Jurkat, Clone E6-1 (cell line): ENCODE data around the gene CD48.

Experiments used
- DNase-seq: peaks from one replicate; pipeline ENCODE4 v3.0.0-alpha.2; 2011; ENCODE audit warnings: low read depth, low spot score
- H3K4me3 ChIP-seq: 2 replicates; pipeline ENCODE4 v1.5.1; 2011; ENCODE audit warnings: mild to moderate bottlenecking, low read length, control low read depth, moderate library complexity

The CD48 gene

DNA sequence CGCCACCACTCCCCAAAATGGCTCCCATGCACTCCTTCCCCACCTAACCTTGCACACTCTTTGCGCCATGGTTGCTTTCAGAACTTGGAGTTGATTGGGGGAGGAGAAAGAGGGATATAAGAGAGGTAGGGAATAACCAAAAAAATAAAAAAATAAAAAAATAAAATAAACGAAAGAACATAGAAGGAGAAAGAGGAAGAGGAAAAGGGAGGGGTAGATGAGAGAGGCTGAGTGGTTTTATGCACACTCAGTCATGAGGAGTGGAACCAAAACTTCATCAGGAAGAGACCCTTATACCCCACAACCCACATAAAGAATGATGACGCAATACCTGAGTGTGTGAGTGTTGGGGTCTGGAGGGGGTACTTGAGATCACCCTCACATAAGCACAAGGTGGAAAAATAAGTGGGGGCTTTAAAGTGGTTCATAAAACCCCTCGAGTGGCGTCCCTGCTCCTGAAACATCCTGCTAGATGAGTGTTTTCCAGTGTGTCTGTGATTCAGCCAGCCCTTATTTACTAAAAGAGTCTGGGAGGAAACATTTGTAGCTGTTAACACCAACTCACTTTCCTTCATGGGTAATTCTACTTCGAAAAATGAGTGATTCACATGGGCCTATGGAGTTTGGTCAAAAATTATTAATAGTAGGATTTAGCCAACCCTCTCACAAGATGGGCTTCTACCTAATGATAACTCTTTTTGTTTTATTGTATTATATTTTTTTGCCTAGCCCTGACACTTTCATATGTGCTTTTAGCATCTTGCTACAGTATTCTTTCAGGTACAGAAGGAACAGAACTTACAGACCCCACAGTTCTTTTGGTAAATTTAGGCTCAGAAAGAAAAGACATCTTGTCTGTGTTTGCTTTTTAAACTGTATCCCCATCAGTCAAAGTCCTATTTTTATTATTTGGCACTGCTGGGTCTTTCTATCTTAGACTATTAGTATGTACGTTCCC, 70.0 kb downstream of the CD48 start:
- no peak overlapping the region for H3K4me3 ChIP-seq
- DNase-seq = no peak

DNA sequence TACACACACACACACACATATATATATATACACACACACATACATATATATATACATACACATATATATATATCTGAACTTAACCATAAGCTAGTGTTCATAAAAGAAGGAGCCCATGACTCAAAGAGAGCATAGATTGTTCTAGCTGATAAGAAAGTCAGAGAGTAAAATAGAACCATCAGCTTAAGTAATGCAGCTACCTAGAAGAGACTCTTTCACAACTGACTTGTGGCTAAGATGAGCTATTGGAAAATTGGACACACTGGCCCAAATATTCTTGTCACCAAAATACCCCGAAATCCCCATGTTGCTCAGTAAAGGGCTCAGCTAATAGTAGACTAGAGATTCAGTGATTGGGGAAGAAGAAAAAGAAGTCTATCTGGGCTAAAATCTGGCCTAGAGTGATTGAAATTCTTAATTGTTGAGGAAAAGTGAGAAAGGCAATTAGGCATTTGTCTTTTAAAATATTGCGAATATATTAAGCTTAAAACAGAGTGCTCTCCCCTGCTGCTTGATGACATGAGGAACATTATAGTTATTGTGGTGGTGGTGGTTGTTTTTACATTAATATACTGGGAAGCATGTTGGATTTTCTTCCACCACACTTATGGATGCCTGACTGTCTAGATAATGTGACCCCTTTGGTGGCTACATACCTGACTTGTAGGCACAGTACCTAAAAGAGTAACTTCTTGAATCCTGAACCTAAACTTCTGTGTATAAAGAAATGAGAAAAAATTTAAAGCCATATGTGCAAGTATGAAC, 71.1 kb downstream of the CD48 start:
- no peak for DNase-seq
- H3K4me3 ChIP-seq = no peak overlapping the region

DNA sequence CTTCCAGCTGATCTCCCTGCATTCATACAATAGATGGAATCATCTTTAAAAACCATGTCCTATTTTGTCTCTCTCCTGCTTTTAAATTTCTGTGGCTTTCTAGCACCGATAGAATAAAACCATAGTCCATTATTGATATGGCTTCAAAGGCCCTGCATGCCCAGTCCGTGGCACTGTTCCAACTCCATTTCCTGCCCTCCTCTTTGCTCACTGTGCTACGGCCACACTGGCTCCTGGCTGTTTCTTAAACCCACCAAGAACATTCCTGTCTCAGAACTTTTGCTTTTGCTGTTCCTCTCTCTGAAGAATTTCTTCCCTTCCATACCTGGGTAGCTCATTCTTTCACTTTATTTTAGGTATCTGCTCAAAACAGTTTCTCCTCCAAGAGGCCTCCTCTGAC, 72.0 kb downstream of the CD48 start:
- H3K4me3 ChIP-seq = no peak overlapping the region

DNA sequence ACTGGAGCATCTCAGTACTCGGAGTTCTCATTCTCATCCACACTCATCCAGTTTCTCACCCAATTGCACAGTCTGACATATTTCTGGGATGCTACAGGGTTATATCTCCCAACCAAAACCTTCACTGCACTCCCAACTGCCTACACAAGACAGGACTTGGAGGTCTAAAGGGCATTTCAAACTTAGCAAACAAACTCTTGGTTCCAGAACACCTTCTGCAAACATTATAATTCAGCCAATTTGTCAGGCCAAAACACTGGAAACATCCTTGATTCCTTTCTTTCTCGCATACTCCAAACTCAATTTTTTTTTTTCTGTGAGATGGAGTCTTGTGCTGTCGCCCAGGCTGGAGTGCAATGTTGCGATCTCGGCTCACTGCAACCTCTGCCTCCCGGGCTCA, 72.7 kb downstream of the CD48 start:
- no peak overlapping the region for H3K4me3 ChIP-seq
- DNase-seq = no peak

More for the DNA sequence above, 72.0 kb downstream of the CD48 start:
- DNase-seq = no peak

DNA sequence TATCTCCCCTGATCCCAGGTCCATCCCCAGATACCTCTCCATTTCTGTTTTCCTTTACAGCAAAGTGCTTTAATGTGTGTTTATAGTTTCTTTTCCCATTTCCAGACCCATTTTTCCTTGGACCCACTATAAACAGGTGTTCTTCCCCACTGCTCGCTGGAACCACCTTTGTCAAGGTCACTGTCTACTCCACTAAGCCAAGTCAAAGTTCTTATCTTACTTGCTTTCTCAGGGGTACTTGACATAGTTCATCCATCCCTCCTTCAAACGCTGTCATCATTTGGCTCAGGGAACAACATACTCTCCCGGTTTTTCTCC, 73.1 kb downstream of the CD48 start:
- DNase-seq = no peak

DNA sequence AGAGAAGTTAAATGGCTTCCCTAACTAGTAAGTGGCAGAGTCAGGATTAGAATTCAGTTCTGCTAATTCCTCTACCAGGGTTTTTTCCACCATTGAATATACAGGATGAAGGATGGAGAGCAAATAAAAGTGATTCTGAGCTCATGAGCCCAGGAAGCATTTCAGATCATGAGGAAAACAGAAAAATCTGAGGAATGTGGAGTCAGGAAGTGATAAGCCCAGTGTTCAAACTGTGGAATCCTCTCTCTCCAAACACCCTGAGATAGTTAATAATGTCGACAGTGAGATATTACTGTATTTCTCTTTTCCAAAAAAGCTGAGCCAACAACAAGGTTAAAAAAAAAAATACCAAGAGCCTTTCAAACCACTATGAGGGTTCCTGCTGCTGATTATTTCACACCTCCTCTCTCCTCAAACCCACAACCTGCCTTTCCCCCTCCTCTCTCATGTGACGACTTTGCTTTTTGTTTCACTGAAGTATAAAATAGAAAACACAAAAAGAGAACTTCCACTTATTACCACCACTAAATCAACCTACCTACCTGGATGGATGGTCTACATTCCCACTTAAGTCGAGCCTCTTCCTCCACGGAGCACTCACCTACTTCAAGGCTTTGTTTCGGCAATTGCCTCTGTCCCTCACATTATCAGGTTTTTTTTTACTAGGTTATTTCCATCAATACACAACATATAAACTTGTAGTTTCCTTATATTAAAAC, 73.6 kb downstream of the CD48 start:
- H3K4me3 ChIP-seq = no peak overlapping the region
- peak; percentile 82 for DNase-seq

More for the DNA sequence above, 73.1 kb downstream of the CD48 start:
- H3K4me3 ChIP-seq = no peak overlapping the region

DNA sequence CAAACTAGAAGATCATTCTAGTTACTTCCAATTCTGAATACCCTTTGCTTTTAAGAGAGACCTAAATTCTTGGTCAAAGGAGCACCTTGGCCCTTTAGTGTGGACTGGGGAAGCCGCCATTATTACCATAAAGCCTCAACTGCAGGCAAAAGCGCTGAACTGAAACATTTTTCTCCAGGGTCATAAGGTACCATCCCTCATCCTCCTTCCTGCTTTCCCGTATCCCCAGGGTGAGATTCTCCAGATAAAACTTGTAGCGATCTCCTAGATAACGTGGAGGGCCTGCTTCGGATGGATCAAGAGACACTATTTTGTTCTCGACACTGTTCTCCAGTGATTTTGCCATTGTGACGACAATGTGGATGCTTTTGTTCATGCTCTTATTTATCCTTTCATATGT, 74.6 kb downstream of the CD48 start:
- DNase-seq = no peak
- H3K4me3 ChIP-seq = no peak overlapping the region

DNA sequence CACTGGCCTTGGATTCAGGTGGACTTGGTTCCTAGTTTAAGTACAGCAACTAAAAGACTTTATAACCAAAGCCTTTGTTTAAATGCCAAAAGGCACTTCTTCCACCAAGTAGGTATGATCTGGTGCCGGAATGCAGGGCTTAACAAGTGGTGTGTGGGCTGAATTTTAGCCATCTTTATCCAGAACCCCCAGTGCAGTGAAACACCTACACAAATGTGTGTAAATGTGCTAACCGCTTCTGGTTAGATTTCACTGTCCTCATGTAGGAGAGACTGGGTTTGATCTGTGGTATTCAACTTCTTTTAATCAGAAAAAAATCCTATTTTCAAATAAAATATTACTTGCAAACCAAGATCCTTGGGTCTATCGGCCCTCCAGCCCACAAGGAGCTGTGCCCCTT, 75.1 kb downstream of the CD48 start:
- no peak overlapping the region for H3K4me3 ChIP-seq
- DNase-seq = no peak

DNA sequence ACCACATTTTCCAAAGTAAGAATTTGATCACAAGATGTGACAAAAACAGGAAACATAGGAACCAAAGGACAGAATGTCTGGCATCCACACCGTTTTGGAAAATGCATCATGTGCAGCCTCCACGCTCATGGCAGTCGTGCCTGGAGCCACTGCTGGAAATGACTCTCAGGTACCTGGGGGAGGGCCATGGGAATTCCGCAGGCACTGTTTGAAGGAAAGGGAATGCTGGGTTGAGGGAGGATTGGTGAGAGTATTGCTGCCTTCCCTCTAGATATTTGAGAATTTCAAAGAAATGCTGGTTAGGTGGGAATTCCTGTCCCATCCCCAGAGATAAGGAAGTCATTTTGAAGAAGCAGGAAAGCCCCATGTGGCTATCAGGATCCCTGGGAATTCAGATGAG, 75.5 kb downstream of the CD48 start:
- DNase-seq = no peak
- no peak overlapping the region for H3K4me3 ChIP-seq

DNA sequence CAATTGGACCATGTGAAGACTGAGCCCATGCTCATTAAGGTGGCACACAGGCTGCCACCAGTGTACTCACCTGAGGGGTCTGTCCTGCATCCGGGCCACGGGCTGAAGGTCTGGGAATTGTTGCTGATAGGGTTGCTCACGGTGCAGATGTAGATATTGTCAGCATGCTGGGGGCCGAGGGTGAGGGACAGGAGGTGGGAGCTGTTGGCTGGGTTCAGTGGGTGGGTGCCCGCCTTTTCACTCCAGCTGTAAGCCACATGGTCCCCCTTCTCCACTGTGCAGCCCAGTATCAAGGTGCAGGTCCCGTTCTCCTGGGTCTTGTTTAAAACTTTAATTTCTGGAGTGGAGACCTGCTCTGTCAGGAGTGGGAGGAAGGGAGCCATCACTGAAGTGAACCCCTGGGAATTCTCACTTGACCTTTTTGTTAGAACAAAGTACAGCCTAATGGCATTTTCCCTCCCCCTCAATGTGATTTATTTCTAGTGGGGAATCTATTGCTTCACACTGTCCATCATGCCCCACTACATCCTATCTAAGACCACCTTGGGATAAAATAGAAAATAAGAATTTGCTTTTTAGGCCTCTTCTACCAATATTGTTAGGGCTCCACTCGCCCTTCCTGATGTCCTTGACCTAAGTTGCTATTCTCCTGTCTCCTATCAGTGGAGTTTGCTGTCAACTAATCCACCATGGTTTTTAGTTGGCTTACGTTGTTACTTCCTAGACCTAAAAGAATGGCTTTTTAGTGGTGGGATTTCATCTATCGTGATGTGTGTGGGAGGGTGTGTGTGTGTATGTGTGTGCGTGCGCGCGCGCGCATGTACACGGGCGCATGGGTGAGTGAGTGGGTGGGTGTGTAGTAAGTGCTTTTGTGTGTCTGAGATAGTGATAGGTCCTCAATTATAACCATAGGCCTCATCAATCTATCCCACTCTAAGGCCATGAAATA, 76.8 kb downstream of the CD48 start:
- H3K4me3 ChIP-seq = no peak overlapping the region
- DNase-seq = no peak

DNA sequence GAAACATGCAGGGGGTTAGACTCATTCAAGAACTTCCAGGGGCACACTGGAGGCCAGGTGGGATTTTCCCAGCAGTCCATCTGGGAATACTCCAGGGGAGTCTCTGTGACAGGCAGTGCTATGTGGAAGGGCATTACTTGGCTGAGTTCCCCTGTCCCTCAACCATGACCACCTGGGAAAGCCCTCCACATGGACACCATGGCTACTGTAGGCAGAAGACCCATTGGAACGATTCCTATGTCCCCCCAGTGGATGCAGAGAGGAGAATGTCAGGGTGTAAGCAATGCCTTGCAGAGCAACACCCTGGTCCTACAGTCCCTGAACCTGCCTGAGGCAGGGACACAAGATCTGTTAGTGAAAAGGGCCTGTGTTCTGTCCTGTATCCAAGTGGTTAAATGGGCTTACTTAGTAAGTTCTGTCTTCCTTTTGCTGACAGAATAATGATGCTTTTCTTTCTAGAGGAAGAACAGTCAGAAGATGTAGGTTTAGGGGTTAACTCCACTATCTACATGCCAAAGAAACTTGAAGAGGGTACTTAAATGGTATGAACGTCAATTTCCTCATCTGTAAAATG, 78.2 kb downstream of the CD48 start:
- DNase-seq = no peak
- no peak overlapping the region for H3K4me3 ChIP-seq

DNA sequence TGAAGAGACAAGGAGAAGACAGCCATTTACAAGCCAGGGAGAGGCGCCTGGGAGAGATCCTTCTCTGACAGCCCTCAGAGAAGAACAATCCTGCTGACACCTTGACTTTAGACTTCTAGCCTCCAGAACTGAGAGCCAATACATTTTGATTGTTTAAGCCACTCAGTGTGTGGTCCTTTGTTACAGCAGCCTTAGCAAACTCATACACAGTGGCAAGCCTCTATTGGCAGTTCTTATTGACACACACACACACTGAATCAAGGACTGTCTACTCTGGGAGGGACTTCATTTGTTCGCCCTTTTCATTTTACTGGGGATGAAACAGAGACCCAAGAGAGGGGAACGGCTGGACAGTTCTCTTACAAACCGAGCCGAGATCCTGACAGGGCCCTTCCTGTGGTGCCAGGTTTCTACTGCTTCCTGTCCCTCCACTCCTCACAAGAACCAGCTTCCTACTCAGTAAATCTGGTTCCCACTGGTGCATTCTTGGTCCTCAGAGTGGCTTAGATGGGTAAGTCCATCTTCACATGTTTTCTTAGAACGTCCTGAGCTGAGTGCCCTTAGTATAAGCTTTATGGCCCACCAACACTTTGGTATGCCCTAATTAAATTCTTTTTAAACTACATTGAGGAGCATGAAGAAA, 79.5 kb downstream of the CD48 start:
- no peak for DNase-seq
- no peak overlapping the region for H3K4me3 ChIP-seq

DNA sequence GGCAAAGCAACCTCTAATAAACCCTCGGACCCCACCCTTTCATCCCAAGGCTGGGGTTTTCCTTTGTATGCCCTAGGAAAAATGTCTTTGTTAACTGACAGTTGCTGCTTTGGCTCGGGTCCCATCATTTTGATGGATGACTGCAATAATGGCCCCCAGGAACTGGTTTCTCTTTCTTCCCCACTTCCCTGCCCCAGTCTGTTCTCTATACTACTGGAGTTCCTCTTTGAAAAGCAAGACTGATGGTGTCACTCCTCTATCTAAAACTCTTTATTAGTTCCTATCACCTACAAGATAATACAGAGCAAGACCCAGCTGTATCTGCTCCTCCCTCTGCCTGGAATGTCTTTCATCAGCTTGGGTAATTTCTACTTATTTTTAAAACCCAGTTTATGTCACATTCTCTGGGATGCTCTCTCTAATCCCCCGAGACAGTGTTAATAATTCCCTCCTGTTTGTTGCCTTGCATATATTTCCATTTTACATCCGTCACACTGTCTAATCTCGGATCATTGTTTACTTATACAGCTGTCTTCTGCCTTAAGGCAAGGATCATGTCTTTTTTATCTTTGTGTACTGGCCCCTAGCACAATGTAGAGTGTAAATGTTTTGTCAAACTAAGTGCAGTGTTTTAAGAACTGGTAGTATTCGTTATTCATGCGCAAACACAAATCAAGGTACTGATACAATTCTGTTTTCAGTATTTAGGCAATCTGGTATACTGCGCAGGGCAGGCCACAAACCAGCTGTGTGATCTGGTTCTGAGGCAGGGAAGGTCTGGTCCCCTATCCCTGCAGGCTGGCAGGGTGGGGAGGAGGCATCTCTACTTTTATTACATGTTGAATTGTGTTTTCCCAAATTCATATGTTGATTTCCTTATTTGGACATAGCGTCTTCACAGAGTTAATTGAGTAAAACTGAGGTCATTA, 80.8 kb downstream of the CD48 start:
- no peak overlapping the region for H3K4me3 ChIP-seq
- no peak for DNase-seq

DNA sequence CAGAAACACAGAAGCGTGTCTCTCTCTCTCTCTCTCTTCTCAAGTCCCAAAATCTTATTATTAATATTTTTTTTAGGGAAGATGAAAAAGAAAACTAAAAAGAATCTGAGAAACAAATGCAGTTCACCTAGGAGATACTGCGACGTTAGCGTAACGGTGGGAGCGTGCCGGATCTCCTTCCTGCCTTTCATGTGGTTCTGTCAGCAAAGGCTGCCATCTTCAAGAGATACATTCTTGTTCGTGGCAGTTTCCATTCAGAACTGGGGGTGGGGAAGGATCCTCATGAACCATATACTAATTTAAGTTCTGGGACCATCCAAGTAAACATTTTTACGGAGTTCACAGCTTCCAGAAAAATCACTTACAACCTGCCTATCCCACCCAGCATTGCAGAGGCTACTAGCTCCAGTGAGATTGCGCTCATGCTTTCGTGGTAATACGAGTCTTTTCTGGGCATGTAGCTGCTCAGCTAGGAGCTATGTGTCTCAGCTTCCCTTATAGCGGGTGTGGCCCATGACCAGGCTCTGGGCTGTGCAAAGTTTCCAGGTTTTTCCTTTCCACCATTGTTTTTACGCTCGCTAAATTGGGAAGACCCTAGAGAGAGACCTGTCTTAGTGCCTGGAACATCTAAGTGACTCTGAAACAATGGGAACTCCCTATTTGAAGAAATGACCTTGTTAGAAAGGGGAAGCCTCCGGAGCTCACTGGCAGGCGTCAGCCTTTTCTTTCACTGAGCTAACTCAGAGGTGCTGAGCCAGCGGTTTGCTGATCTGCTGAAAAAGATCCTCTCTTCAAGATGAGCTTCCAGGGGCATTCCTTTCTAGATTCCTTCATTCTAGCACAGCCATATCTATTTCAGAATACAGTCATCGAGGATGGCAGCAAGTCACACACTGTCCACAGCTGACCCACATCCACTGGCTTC, 82.1 kb downstream of the CD48 start:
- peak; percentile 98 for DNase-seq
- H3K4me3 ChIP-seq = peak overlapping the region; percentile 40

DNA sequence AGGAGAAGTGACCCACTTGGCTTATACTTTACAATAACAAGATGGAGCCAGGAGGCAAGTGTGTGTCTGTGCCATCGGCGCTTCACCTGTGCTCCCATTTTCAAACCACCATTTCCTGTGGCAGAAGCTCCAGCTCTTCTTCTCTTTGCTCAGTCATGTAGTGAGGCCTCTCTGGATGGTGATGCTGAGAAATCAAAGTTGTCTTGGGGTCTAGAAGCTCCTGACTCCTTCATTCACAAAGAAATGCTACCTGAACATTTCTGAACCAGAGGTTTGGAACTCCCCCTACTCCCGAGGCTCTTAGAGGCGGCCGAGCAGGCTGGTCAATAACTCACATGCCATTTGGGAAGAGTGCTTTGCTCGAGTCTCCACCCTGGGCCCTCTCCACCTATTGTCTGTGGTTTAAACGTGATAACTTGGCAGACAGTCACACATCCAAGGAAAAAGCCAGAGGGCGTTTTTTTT, 82.8 kb downstream of the CD48 start:
- peak overlapping the region; percentile 40 for H3K4me3 ChIP-seq
- DNase-seq = peak; percentile 86
